Diencephalon (tissue), 1 donor: ENCODE results near the gene PDGFB. TPM values are rescaled to one million over a fixed set of nuclear protein-coding genes. Genes with fewer than 3 reads are reported as not detected.

Experiments used
- total RNA-seq: library from RNA; depleted of rRNA; stranded (reverse); fragments of >200 nt; gene quantifications from one replicate; pipeline ENCODE4 v1.2.3, GENCODE V29; 2014

The PDGFB gene
- total RNA-seq = 11.3 TPM

DNA sequence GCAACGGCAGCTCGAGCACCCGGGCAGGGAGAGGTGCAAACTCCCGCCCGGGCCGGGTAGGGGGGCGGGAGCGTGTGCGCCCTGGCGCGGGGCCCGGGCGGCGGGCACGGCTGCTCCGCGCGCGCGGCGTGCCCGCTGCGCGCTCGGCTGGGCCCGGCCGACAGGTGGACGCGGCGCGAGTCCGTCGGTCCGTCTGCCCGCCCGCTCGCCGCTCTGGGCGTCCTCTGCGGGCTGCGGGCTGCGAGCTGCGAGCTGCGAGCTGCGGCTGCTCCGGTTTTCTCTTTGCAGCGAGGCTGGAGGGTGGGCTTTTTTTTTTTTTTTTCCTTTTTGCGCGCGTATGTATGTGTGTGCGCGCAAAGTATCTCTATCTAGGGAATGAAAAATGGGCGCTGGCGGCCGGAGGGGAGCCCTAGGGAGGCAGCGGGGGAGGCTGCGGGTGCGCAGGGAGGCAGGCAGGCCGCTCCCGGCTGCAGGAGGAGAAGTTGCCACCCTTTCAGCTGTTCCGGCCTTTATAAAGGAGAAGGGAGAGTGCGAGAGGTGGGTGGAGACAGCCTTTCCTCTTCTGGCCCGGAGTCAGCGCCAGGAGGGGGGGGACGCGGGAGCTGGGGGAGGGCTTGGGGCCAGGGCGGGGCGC lies at the start of gene PDGFB:
PDGFB (minus strand) TSS at position 487 of the 634 bp plus-strand sequence. CDS start 1,019 bp downstream, outside the sequence.

Other genes starting within 250 kb of the PDGFB start
- 0.92 TPM for gene APOBEC3C, start 230.7 kb downstream of the PDGFB start, total RNA-seq
- gene APOBEC3D, start 223.9 kb downstream of the PDGFB start, total RNA-seq = not detected
- gene APOBEC3F, start 204.1 kb downstream of the PDGFB start, total RNA-seq = 1.2 TPM
- gene APOBEC3G, start 167.7 kb downstream of the PDGFB start, total RNA-seq = 1.6 TPM
- gene APOBEC3H, start 147.7 kb downstream of the PDGFB start, total RNA-seq = not detected
- 9.0 TPM for gene CBX7, start 92.3 kb downstream of the PDGFB start, total RNA-seq
- gene RPL3, start 74.6 kb upstream of the PDGFB start, total RNA-seq = 1,691 TPM
- 84.9 TPM for gene SYNGR1, start 105.0 kb upstream of the PDGFB start, total RNA-seq
- gene TAB1, start 154.8 kb upstream of the PDGFB start, total RNA-seq = 14.1 TPM
- 42.9 TPM for gene MGAT3, start 212.0 kb upstream of the PDGFB start, total RNA-seq